ENCODE results near the gene PIP4K2A. TPM values are rescaled to one million over a fixed set of nuclear protein-coding genes. Genes with fewer than 3 reads are reported as not detected.

Gene PIP4K2A
- total RNA-seq, 2 donors from 2014 or later: 42.6 to 58.6 TPM

- no peak for DNase-seq (ENCODE audit: low spot score)
- no peak for ATAC-seq (ENCODE audit: insufficient number of reproducible peaks, low FRiP score, low read depth)
- no peak overlapping the region for H3K27ac ChIP-seq
- H3K36me3 ChIP-seq: no peaks in the 10 kb centered on the region
- H3K9me3 ChIP-seq: no peaks in the 10 kb centered on the region
- peaks cover 38 to 70% of the 10 kb centered on the region in 2 donors for H3K4me1 ChIP-seq (ENCODE audit: control insufficient read depth in 1 of 2, low read depth in 2 of 2)
- no peak for TF ChIP-seq CTCF (IDR thresholded peaks at IDR 0.05)
- H3K4me3 ChIP-seq: no peak overlapping the region
- H3K27me3 ChIP-seq (replicated peaks; ENCODE audit: insufficient read depth): no peaks in the 10 kb centered on the region
These were observed 64.4 kb downstream of the PIP4K2A start for GRCh38 chr10:22649994-22650393.

- no peak overlapping the region for H3K27ac ChIP-seq
- DNase-seq (ENCODE audit: low spot score): no peak
- H3K36me3 ChIP-seq: no peaks in the 10 kb centered on the region
- no peaks in the 10 kb centered on the region for H3K27me3 ChIP-seq (replicated peaks; ENCODE audit: insufficient read depth)
- ATAC-seq (ENCODE audit: insufficient number of reproducible peaks, low FRiP score, low read depth): no peak
- no peak for TF ChIP-seq CTCF (IDR thresholded peaks at IDR 0.05)
- H3K4me1 ChIP-seq (ENCODE audit: control insufficient read depth in 1 of 2, low read depth in 2 of 2): peaks cover 34 to 68% of the 10 kb centered on the region in 2 donors
- no peak overlapping the region for H3K4me3 ChIP-seq
- H3K9me3 ChIP-seq: no peaks in the 10 kb centered on the region
These were observed 65.0 kb downstream of the PIP4K2A start for GRCh38 chr10:22649390-22649841.

GRCh38 chr10:22648547-22648961, 65.8 kb downstream of the PIP4K2A start:
- ATAC-seq (ENCODE audit: insufficient number of reproducible peaks, low FRiP score, low read depth) (no peak), DNase-seq (ENCODE audit: low spot score) (no peak)
- Histone ChIP-seq H3K9me3 (no peaks in the 10 kb centered on the region), H3K27ac (no peak overlapping the region), H3K27me3 (replicated peaks; ENCODE audit: insufficient read depth) (no peaks in the 10 kb centered on the region), H3K4me3 (peak overlapping the region; percentile 16), H3K36me3 (no peaks in the 10 kb centered on the region), H3K4me1 (ENCODE audit: control insufficient read depth in 1 of 2, low read depth in 2 of 2) (peaks cover 25 to 68% of the 10 kb centered on the region in 2 donors)
- TF ChIP-seq CTCF (IDR thresholded peaks at IDR 0.05): no peak

GRCh38 chr10:22647244-22647643, 67.1 kb downstream of the PIP4K2A start:
- ATAC-seq (ENCODE audit: insufficient number of reproducible peaks, low FRiP score, low read depth) (no peak), DNase-seq (ENCODE audit: low spot score) (no peak)
- no peaks in the 10 kb centered on the region for H3K9me3 ChIP-seq
- H3K27me3 ChIP-seq (replicated peaks; ENCODE audit: insufficient read depth): no peaks in the 10 kb centered on the region
- no peaks in the 10 kb centered on the region for H3K36me3 ChIP-seq
- peaks cover 24 to 63% of the 10 kb centered on the region in 2 donors for H3K4me1 ChIP-seq (ENCODE audit: control insufficient read depth in 1 of 2, low read depth in 2 of 2)
- TF ChIP-seq CTCF (IDR thresholded peaks at IDR 0.05): no peak
- peak overlapping the region; percentile 25 for H3K4me3 ChIP-seq
- H3K27ac ChIP-seq: no peak overlapping the region

GRCh38 chr10:22646388-22646853, 68.0 kb downstream of the PIP4K2A start:
- no peaks in the 10 kb centered on the region for H3K36me3 ChIP-seq
- DNase-seq (ENCODE audit: low spot score) (no peak), ATAC-seq (ENCODE audit: insufficient number of reproducible peaks, low FRiP score, low read depth) (no peak)
- no peaks in the 10 kb centered on the region for H3K27me3 ChIP-seq (replicated peaks; ENCODE audit: insufficient read depth)
- no peak overlapping the region for H3K4me3 ChIP-seq
- no peaks in the 10 kb centered on the region for H3K9me3 ChIP-seq
- H3K4me1 ChIP-seq (ENCODE audit: control insufficient read depth in 1 of 2, low read depth in 2 of 2): peaks cover 24 to 58% of the 10 kb centered on the region in 2 donors
- TF ChIP-seq CTCF (IDR thresholded peaks at IDR 0.05): no peak
- H3K27ac ChIP-seq: no peak overlapping the region
